DMS53 treated with DMSO at 0.1 percent for 48 hours (cell line): ENCODE measurements around the gene EYS.
A peak's percentile ranks its signal among the peaks of the same experiment; 100 is the strongest.

ENCODE experiments used
- DNase-seq: peaks from one replicate; lab custom pipeline; 2025; ENCODE audit not compliant: unreplicated experiment; lab: John Stamatoyannopoulos, UW

EYS gene

DNA sequence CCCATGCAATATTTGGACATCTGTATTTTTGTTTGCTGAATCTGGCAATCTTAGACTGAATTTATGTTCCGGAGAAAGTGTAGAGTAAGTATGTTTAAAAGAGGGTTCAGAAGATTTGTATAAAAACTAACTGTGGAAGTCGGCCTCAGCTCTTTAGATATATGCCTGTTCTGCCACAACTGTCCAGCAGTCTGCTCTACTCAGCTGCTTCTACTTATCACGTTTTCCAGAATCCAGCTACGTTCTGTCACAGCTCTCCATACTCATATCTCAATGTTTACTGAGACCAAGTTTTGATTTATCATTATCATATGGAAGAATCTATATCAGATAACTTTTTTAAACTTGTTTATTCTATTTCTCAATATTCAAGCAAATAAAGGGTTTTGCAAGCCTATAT, 721.3 kb downstream of the EYS start:
- peak; percentile 2 for DNase-seq

DNA sequence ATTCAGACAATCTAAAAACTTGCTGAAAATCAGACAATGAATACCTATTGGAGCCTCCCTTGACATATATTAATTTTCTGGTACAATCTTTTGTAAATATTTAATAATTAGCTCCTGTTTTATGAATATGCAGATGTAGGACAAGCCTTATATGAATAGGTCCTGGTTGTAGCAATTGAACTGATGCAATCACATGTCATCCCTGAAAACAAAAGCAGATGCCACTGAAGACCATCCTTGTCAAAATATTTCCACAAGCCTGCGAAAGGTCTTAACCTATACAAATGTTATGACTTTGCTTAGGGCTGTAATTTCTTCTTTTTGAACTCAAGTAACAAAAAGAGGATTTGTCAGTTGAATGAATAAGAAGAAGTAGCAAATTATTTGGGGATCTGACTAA, 722.1 kb downstream of the EYS start:
- peak; percentile 25 for DNase-seq

DNA sequence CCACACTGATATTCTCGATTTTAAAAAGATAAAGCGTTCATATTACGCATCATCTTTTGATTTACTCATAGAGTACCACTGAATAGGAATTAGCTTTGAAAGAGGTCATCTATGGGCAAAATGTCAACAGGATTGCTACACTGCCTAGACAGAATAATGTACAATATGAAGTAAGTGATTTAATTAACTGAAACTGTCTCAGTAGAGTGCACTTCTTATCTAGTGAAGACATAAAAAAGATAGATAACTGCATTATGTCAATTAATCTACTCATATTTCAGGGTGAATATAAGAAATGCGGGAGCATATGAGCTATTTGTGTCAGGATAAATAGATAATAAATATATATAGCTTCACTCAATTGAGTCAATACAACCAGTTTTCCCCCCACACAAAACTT, 723.9 kb downstream of the EYS start:
- no peak for DNase-seq

DNA sequence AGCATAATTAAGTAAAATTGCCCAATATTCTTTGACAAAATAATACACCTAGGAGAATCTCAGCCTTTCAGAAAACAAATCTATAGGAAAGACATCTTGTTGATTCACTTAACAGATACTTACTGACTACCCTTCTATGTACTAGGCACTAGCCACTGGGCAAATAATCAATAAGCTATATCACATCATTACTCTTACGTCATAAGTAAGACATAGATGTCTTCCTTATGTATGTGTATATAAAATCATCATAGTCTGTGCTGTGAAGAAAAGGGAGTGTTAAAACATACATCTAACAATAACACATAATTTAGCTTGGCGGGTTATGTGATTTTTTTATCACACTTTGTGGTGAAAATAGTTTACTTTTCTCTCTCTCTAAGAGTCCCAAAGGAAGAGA, 733.9 kb downstream of the EYS start:
- DNase-seq, result no peak

DNA sequence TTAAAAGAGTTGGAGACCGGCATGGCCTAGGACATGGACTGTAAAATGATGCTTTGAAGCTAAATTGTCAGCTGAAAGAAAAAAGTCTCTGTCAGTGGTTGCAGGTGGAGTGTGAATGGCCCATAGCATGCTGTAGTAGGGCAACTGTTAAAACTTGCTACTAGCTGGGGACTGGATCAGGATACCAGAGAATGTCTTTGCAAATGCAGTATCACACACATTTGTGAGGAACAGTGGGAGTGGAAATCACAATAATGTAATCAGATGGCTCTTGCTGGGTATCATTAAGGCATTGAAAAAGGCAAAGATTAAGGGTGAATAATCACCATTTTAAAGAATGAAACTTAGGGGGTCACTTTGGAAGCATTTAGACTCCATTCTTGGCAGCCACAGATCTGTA, 737.9 kb downstream of the EYS start:
- DNase-seq, result no peak

DNA sequence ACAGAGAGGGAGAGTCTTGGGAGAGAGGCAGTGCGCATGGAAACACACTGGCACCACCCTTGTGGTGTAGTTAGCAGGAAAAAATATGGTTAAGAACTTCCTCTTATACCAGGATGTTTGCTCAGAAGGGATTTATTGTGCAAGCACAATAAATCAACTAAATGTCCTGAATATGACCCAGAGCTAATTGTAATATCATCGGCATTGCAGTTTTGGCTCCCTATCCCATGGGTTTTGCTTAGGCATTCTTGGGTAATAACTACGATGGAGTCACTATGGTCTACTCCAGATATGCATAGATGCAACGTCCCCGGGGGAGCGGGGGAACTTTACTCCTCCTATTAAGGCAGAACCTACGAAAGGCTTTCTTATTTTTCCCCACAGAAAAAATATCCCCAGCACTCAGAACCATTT, 751.6 kb downstream of the EYS start:
- peak; percentile 8 for DNase-seq

DNA sequence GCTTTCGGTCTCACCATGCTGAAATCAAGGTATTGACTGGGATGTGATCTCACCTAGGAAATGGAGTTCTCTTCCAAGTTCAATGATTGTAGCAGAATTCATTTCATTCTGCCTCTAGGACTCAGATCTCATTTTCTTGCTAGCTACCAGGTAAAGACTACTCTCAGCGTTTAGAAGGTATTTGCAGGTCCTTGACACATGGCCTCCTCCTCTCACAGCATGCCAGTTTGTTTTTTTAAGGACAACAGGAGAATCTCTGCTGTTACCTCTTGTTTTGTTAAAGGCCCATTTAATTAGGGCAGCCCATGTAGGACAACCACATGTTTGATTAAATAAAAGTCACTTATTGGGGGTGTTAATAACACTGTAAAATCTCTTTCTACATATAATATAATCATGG, 757.8 kb downstream of the EYS start:
- DNase-seq, result no peak

DNA sequence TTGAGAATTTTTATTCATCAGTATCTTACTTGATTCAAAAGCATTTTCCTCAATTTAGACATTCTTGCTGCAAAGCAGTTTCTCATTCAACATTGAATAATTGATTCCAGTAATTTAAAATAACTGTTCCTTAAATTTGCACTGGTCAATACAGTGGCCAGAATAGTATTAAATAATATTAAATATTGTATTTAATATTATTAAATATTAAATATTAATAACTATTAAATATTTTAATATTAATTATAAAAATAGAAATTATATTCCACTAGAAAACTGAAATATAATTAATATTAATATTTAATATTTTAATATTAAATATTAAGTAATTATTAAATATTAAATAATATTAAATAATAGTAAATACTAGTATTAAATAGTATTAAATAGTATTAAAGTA, 758.8 kb downstream of the EYS start:
- DNase-seq, result no peak

DNA sequence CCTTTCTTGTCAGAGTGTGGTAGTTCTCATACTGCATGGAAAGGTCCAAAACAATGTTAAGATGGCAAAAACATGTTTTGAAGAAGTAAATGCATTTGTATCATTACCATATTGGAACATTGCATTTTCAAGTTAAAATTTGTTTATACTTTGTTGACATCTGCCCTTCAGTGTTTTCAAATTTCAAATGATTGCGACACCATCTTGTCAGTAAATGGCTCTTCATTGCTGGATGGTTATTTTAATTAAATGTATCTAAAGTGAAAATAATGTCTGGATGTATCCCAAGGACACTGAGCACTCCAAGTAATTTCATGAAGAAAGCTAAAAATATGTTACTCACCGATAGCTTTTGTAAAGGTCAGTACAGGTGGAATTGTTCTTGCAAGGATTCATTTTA, 761.6 kb downstream of the EYS start:
- no peak for DNase-seq

DNA sequence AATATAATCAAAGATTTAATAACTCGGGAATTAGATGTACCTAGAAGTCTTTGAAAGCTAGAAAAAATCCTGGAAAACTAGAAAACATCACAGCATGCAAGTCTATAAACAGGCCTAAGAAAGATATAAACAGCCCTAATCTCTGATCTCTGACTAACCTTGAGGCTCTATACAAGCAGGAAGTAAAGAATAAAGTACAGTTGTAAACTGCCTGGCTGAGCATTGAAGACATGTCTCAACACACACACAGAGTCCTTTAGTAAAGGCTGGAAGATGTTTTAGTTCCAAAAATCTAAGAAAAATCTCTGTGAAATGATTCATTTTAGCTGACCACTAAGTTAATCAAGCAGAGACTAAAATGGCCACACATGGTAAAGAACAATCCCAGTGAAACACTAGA, 774.5 kb downstream of the EYS start:
- no peak for DNase-seq

DNA sequence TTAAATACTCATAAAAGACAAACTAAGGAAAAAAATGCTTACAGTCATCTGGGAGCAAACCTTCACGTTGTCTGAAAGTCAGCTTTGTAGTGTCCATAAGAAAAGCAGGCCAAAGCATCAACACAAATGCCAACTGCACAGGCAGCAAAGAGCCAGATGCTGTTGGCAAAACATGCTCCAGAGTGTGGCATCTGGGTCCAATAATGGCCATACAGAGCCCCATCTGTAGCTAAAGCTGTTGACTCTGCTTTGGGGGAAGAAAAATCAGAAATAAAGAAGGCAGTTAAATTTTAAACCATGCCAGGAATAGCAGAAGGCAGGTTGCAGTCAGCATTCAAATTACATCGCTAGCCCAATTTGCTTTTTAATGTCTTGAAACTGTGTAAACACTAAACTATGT, 776.3 kb downstream of the EYS start:
- DNase-seq, result no peak

DNA sequence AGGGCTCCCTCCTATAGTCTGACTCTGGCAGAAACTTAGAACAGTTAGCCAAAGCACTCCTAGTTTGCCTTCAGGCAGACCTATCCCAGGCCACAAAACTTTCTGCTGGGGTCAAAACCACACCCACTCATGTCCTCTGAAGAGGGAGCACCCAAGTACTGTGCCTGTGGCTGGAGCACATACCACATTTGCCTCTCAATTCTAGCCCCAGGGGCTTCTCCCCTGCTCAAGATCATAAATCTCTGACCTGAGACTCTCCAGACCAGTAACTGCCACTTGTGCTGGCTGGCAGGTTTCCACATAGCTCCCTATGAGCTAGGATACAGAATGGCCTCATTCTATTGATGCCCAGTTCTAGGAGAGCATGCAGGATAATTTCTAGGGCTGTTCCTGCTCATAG, 781.0 kb downstream of the EYS start:
- DNase-seq, result no peak

DNA sequence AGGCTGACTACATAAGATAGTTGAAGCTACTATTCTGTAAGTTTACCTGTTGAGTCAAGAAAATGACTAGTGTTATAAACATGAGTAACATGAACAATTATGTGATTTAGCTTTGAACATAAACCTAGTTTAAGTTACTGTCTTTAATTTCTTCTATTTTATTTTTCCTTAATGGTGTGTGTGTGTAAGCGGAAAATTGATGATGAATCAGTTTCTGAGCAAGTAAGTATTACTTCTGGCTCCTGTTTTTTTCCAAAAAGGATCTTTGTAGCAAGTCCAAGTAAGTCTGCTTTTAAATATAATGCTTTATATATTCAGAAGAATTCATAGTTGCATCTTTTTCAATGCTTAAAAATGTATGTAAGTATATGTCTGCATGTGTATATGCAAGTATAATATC, 786.8 kb downstream of the EYS start:
- DNase-seq, result no peak

DNA sequence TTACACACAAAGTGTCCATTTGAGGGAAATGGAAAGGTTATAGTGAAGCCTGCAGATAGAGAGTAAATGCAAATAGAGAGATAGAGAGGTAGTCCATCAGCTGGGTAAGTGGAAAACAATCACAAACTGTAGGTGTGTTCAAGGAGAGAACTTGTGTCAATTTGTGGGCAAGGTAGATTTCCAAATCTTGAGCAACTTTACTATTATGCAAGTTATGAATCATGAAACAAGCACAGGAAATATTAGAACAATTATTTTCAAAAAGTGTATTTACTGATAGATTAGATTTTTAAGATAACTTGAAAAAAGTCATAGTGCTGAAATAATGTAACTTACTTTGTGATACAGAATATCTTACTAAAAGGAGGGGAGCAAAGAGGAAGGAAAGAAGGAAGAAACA, 792.9 kb downstream of the EYS start:
- no peak for DNase-seq

DNA sequence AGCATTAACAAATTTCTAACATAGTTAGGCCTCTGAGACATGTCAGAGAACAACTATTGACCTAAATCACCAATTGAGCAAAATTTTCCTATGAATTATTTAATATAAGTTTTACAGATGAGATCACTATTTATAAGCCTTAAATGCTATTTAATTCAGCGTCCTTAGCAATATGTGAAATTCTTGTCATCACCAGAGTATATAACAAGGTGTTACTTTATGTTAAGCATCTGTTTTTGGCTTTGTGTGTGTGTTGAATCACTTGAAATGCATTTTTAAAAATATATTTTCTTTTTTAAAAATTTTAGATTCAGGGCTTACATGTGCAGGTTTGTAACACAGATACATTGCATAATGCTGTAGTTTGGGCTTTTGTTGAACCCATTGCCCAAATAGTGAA, 794.1 kb downstream of the EYS start:
- DNase-seq, result no peak

DNA sequence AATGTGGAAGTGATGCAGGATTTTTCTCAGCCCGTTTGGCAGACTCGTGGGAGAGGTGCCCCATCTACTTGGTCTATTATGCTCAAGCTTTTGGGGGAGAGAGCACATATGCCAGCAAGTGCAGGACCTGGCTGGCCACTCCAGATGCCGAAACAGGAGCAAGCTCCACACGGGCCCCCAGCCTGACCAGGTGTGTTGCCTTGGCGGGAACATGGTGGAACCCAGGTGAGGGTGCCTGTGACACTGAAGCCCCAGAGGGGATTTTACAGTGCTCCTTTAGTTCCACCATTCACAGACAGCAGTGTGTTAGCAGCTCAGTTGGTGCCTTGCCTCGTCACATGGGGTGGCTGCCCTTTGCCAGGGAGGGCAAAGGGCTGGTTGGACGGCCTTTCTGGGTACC, 798.9 kb downstream of the EYS start:
- DNase-seq, result no peak

DNA sequence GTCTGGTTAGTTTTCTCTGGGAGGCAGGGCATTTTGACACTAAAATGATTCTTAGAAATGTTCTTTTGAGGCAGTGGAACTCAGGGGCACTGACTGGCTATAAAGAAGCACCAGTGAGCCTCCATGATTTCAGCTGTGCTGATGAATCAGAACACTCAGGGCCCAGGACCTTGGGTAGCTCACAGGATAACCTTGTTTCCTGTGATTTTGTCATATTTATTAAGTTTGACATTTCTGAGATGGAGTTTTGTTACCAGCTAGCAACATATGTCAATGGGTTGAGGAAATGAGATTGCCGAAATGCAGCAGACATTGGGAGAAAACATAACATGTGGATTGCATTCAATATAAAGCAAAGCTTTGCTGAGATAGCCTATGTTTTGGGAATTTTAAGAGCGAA, 802.4 kb downstream of the EYS start:
- DNase-seq, result no peak

DNA sequence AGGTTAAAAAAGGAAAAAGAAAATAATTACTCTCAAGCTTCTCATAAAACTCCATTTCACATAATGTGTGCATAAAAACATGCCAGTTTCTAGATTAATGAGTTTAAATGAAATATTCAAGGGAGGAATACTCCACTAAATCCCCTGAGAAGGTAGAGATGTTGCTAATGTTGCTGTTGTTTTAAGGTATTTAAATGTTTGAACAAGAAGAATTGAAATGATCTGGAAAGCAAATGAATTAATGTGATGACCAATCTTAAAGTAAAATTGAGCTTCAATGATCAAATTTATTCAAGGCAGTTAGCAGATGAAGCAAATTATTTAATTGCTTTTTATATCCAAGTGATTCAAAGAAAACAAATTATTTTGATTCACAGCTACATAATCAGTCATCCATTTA, 804.4 kb downstream of the EYS start:
- DNase-seq, result no peak

DNA sequence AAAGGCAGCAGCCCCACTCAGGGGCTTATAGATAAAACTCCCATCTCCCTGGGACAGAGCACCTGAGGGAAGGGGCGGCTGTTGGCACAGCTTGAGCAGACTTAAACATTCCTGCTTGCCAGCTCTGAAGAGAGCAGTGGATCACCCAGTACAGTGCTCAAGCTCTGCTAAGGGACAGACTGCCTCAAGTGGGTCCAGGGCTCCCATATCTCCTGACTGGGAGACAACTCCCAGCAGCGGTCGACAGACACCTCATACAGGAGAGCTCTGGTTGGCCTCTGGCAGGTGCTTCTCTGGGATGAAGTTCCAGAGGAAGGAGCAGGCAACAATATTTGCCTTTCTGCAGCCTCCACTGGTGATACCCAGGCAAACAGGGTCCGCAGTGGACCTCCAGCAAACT, 810.1 kb downstream of the EYS start:
- DNase-seq, result no peak

DNA sequence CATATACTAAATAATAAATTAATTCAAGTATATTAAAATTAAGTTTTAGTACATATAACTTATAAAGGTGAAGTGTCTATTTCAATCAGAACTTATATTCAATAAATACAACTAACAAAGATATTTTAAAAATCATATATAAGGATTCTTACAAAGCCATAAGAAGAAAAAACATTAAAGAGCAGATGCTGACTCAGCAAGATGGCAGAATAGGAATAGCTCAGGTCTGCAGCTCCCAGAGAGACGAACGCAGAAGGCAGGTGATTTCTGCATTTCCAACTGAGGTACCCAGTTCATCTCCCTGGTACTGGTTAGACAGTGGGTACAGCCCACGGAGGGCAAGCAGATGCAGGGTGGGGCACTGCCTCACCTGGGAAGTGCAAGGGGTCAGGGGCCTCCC, 811.1 kb downstream of the EYS start:
- no peak for DNase-seq

DNA sequence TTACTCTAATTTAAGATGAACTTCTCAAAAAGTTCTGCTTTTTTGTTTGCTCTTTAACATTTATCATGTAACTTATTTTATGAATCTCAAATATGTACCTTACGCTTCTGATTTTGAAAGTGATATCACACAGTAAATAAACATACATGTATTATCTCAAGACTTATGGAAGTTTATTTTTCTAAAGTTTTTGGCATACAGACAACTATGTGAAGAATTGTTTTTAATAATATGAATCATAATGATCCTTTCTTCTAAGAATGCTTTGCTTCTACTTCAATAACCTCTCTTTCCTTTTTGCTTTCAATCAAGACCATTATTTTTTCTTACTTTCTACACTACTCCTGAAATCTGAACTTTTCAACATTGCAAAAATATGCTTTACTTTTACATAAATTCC, 816.4 kb downstream of the EYS start:
- DNase-seq, result no peak

DNA sequence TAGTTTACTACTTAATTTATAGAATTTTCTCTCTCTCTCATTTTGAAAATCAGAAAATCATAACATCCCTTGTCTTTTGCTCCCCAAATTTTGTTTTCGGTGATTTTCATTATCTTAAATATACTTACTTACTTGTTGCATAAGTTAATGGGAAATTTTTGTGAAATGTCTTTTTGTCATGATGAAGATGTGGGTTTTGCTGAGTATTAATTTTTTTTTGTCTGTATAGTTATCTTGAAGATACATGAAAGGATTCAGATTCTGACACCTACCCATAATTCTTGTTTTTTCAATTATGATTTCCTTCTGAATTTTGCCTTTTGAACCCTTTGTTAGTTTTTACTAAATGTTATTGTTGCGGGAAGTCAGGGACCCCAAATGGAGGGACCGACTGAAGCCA, 817.9 kb downstream of the EYS start:
- no peak for DNase-seq

DNA sequence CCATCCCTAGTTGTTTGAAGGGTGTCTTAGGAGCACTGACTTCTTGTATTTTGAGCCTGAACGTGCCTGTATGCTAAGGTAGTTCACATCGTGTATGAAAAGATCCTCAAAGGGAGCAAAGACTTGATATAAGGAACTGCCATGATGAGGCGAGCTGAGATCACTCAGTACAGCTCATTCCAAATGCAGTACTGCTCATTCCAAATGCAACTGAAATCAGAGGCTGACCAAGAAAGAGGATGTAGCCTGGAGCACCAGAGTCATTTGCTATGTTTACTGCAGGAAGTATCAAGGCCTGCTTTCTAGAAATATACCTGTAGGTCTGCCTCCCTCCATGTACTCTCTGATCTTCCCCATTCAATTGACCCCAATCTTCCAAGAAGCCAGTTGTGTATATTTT, 832.2 kb downstream of the EYS start:
- DNase-seq, result no peak

DNA sequence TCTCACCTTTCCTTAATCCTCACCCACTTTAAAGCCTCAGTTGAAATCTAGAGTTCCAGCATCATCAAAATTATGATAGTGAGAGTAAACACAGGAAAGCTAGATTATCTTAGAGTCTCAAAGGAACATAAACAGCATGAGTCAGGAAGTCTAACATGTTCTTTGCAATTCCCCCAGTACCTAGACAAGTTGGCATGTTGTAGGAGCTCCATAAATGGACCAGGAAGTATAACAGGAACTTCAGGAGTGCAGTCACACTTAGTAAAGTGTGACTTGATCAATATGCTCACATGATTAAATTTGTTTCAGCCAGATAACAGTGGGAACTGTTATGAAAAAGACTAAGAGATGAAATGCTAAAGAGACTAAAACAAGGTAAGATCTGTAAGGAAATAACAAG, 834.4 kb downstream of the EYS start:
- no peak for DNase-seq
